Erythroblast (primary cell): Measurements from ENCODE around the gene GPR26.

Source experiments
- DNase-seq, 2 experiments: peaks; one replicate each; lab custom pipeline; 2025; lab: John Stamatoyannopoulos, UW
- GATA1 ChIP-seq: IDR thresholded peaks from 2 replicates; pipeline ENCODE4 v1.6.1; 2011; ENCODE audit warnings: low read depth, mild to moderate bottlenecking, control low read depth, low read length, moderate library complexity
- POLR2A ChIP-seq: IDR thresholded peaks from 2 replicates; pipeline ENCODE4 v1.6.1; 2011; ENCODE audit warnings: mild to moderate bottlenecking, low read length

GPR26 gene

GRCh38 chr10:123636598-123637325 is 29.4 kb upstream of the GPR26 start:
- TF ChIP-seq POLR2A = no peak
- no peak for TF ChIP-seq GATA1
- DNase-seq = no peak

GRCh38 chr10:123637326-123637880 is 28.8 kb upstream of the GPR26 start:
- no peak for DNase-seq
- TF ChIP-seq GATA1 (no peak), POLR2A (no peak)

GRCh38 chr10:123639131-123639530 is 27.0 kb upstream of the GPR26 start:
- DNase-seq = no peak
- TF ChIP-seq GATA1 (no peak), POLR2A (no peak)

- TF ChIP-seq POLR2A (no peak), GATA1 (no peak)
- no peak for DNase-seq
These were observed 26.1 kb upstream of the GPR26 start for GRCh38 chr10:123640016-123640535.

- DNase-seq = no peak
- TF ChIP-seq POLR2A (no peak), GATA1 (no peak)
These were observed 23.9 kb upstream of the GPR26 start for GRCh38 chr10:123642293-123642692.

- DNase-seq = no peak
- TF ChIP-seq GATA1 = no peak
- no peak for TF ChIP-seq POLR2A
These were observed 23.5 kb upstream of the GPR26 start for GRCh38 chr10:123642697-123643096.

- no peak for TF ChIP-seq GATA1
- DNase-seq = no peak
These were observed 22.8 kb upstream of the GPR26 start for GRCh38 chr10:123643315-123643714.

- DNase-seq = no peak
- TF ChIP-seq POLR2A (no peak), GATA1 (no peak)
These were observed 21.1 kb upstream of the GPR26 start for GRCh38 chr10:123645016-123645415.

- TF ChIP-seq GATA1 = no peak
- no peak for TF ChIP-seq POLR2A
- DNase-seq = no peak
These were observed 20.5 kb upstream of the GPR26 start for GRCh38 chr10:123645615-123646014.

- no peak for DNase-seq
These were observed 17.6 kb upstream of the GPR26 start for GRCh38 chr10:123648595-123648994.

DNA sequence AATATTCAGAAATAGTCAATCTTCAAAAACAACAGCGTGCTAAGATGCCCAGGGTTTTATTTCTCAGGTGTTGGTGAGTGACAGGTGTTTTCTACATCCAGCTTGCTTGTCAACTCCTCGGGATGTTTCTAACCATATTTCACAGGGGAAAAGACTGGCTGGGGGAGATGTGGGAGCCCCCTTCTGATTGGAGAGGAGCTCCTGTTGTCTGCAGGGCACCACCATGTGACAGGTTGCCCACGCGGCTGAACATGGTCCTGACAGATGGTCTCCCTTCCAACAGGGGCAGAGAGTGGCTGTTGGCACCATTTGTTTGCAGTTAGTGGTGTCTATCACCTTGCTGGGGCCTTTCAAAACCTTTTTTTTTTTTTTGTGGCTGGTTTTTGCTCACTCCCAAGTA is 16.5 kb upstream of the GPR26 start:
- TF ChIP-seq GATA1 (no peak), POLR2A (no peak)
- DNase-seq = no peak

More at GRCh38 chr10:123648595-123648994, 17.6 kb upstream of the GPR26 start:
- TF ChIP-seq POLR2A (no peak), GATA1 (no peak)

DNA sequence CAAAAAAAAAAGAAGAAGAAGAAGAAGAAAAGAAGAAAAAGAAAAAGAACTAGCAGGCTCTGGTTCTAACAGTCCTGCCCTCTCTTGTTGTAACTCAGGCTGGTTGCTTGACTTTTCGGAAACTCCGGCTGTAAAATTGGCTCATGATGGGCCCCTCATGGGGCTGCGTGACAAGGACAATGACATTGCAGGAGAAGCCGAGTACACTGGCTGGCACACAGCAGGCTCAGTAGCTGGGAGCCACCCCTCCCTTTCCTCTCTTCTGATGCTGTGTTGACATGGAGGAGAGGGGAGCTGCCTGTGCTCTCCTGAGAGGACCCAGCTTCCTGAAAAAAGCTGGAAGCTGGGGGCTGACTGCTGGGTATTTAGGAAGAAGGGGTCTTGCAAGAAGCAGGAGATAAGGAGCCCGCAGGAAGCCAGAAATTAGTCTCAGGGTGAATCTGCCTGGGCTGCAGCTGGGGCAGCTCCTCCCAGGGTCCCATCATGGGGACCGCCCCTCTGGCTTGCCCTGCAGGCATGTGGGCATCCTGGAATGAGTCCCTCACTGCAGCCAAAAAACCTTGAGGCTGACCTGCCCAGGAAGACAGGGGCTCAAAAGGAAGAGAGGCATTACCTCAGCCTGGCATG is 14.6 kb upstream of the GPR26 start:
- no peak for DNase-seq
- TF ChIP-seq POLR2A = no peak
- no peak for TF ChIP-seq GATA1

- DNase-seq = no peak
- no peak for TF ChIP-seq POLR2A
- TF ChIP-seq GATA1 = no peak
These were observed 10.4 kb upstream of the GPR26 start for GRCh38 chr10:123655751-123656150.

DNA sequence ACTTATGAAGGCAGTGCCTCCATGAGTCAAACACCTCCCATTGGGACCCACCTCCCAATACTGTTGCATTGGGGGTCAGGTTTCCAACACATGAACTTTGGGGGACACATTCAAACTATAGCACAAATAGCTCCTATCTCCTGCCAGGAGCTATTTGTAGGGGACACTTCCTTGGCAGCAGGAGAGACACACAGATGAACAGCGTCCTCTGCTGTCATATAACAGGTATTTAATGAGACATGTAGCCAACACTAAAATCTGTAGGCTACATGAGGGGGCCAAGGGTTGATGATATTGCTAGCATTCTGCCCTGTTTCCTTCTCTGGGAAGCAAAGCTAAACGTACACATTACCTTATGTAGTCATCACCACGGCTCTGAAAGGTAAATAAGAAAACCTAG is 2.6 kb upstream of the GPR26 start:
- no peak for TF ChIP-seq GATA1
- TF ChIP-seq POLR2A = no peak
- no peak for DNase-seq
